SH-SY5Y (cell line): Measurements from ENCODE around the gene POU6F2.

Experiments
- GATA2 ChIP-seq: IDR thresholded peaks from 2 replicates; pipeline ENCODE4 v1.6.1; 2011; ENCODE audit warnings: mild to moderate bottlenecking, low read depth, low read length
- GATA3 ChIP-seq: IDR thresholded peaks from 2 replicates; pipeline ENCODE4 v1.6.1; 2011; ENCODE audit warnings: low read depth, mild to moderate bottlenecking, low read length, moderate library complexity

DNA sequence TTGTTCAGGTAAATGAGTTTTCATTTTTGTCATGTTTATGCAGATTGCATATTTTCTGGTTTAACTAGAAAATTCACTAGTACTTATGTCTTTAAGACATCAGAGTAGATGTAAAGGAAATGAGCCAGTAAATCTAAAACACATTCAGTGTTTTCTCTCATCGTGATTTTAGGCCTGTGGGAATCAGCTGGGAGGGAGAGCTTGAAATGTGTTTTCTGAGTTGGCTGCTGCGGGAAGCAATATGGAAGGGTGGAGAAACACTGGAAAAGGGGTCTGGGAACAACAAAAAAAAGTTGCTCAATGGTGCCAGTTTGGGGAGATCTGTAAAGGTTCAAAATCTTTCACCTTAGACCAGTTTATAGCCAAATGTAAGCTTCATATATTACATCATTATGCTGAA lies 284.1 kb downstream of the POU6F2 start:
- no peak for TF ChIP-seq GATA2
- TF ChIP-seq GATA3 = no peak
